ENCODE results near the gene MACC1. TPM values are rescaled to one million over a fixed set of nuclear protein-coding genes. Genes with fewer than 3 reads are reported as not detected.

MACC1 gene
- total RNA-seq, 2 donors from 2014 or later: 1.5 to 2.5 TPM

- Mint-ChIP-seq H3K36me3 (ENCODE audit: low read depth) (no peaks in the 10 kb centered on the region), H3K27ac (no peak overlapping the region), H3K4me1 (no peaks in the 10 kb centered on the region), H3K9me3 (peaks cover 4% of the 10 kb centered on the region), H3K4me3 (no peak overlapping the region), H3K27me3 (no peaks in the 10 kb centered on the region)
- no peak for ATAC-seq (replicated peaks)
Measured at GRCh38 chr7:20102982-20103381, 114.2 kb downstream of the MACC1 start.

GRCh38 chr7:20095862-20096261, 121.3 kb downstream of the MACC1 start:
- ATAC-seq (replicated peaks): no peak
- no peaks in the 10 kb centered on the region for H3K4me1 Mint-ChIP-seq
- H3K27ac Mint-ChIP-seq: no peak overlapping the region
- peaks cover 22% of the 10 kb centered on the region for H3K9me3 Mint-ChIP-seq
- H3K36me3 Mint-ChIP-seq (ENCODE audit: low read depth): no peaks in the 10 kb centered on the region
- no peaks in the 10 kb centered on the region for H3K27me3 Mint-ChIP-seq
- H3K4me3 Mint-ChIP-seq: no peak overlapping the region

- Mint-ChIP-seq H3K4me3 (no peak overlapping the region), H3K9me3 (peaks cover 22% of the 10 kb centered on the region), H3K27me3 (no peaks in the 10 kb centered on the region), H3K27ac (no peak overlapping the region), H3K4me1 (no peaks in the 10 kb centered on the region), H3K36me3 (ENCODE audit: low read depth) (no peaks in the 10 kb centered on the region)
- ATAC-seq (replicated peaks): no peak
Measured at GRCh38 chr7:20095436-20095835, 121.7 kb downstream of the MACC1 start.

GRCh38 chr7:20089431-20089830, 127.8 kb downstream of the MACC1 start:
- Mint-ChIP-seq H3K4me3 (no peak overlapping the region), H3K27ac (no peak overlapping the region)

GRCh38 chr7:20085086-20085485, 132.1 kb downstream of the MACC1 start:
- Mint-ChIP-seq H3K4me1 (no peaks in the 10 kb centered on the region), H3K4me3 (no peak overlapping the region), H3K27me3 (no peaks in the 10 kb centered on the region), H3K36me3 (ENCODE audit: low read depth) (no peaks in the 10 kb centered on the region), H3K9me3 (peaks cover 8% of the 10 kb centered on the region), H3K27ac (no peak overlapping the region)
- no peak for ATAC-seq (replicated peaks)

More at GRCh38 chr7:20089431-20089830, 127.8 kb downstream of the MACC1 start:
- Mint-ChIP-seq H3K36me3 (ENCODE audit: low read depth) (no peaks in the 10 kb centered on the region), H3K9me3 (peaks cover 13% of the 10 kb centered on the region), H3K27me3 (no peaks in the 10 kb centered on the region), H3K4me1 (no peaks in the 10 kb centered on the region)
- no peak for ATAC-seq (replicated peaks)

Other genes starting within 250 kb of the MACC1 start
- under 1 TPM; 0.05 to 0.26 TPM for gene ITGB8, start 113.5 kb upstream of the MACC1 start, total RNA-seq

Data from activated T-helper 17 cell treated with anti-CD3 and anti-CD28 coated beads, Interleukin-2, amount 50 U/mL, for 72 hours (primary cell).